GM18951 (cell line): Measurements from ENCODE around the gene VASH2.
"Not testable (repeated sequence)": the region's sequence is repeated elsewhere in the genome, so short reads cannot be mapped to it uniquely, and the experiment has no call there.

Experiments used
- POLR2A ChIP-seq: IDR thresholded peaks from 4 replicates; pipeline ENCODE4 v1.6.1; 2011; ENCODE audit warnings: mild to moderate bottlenecking; ENCODE audit not compliant: insufficient read length, insufficient read depth; ENCODE audit errors: extremely low read depth
- in situ Hi-C: fragments of 300-500 bp; cut with MboI; formaldehyde crosslinking; loops from one replicate; pipeline ENCODE4 v1.12.0; 2022; ENCODE audit warnings: low sequenced_read_pairs, mixed read lengths, inconsistent platforms; ENCODE audit not compliant: unreplicated experiment

VASH2 gene

GRCh38 chr1:213017447-213018273, 67.3 kb downstream of the VASH2 start:
- in situ Hi-C loops = no loop called here
- TF ChIP-seq POLR2A = no peak

- in situ Hi-C loops = no loop called here
- TF ChIP-seq POLR2A = no peak
Measured at GRCh38 chr1:213019450-213019849, 69.1 kb downstream of the VASH2 start.

GRCh38 chr1:213020016-213020415, 69.7 kb downstream of the VASH2 start:
- no peak for TF ChIP-seq POLR2A
- in situ Hi-C loops = no loop called here

GRCh38 chr1:213027024-213027423, 76.7 kb downstream of the VASH2 start:
- in situ Hi-C loops = not testable (repeated sequence)

GRCh38 chr1:213032651-213033050, 82.3 kb downstream of the VASH2 start:
- no peak for TF ChIP-seq POLR2A

GRCh38 chr1:213034713-213035112, 84.4 kb downstream of the VASH2 start:
- in situ Hi-C loops = no loop called here
- no peak for TF ChIP-seq POLR2A

More at GRCh38 chr1:213032651-213033050, 82.3 kb downstream of the VASH2 start:
- in situ Hi-C loops = no loop called here

- in situ Hi-C loops = no loop called here
Measured at GRCh38 chr1:213035573-213035972, 85.2 kb downstream of the VASH2 start.

More at GRCh38 chr1:213035573-213035972, 85.2 kb downstream of the VASH2 start:
- no peak for TF ChIP-seq POLR2A
